HFFc6 (cell line): ENCODE data around the gene MYO5A. TPM values are rescaled to one million over a fixed set of nuclear protein-coding genes. Genes with fewer than 3 reads are reported as not detected.

Source experiments
- DNase-seq: peaks from one replicate; pipeline ENCODE4 v3.0.0-alpha.2; 2018
- H3K27ac Mint-ChIP-seq: 2 replicates; pipeline ENCODE4 v1.8.0; 2020; ENCODE audit warnings: mild to moderate bottlenecking, mixed read lengths
- H3K27me3 Mint-ChIP-seq: 2 replicates; pipeline ENCODE4 v1.8.0; 2021; ENCODE audit warnings: mild to moderate bottlenecking, moderate library complexity, mixed read lengths; ENCODE audit not compliant: insufficient read depth
- H3K36me3 Mint-ChIP-seq: 2 replicates; pipeline ENCODE4 v1.8.0; 2021; ENCODE audit warnings: low read depth, mixed read lengths
- H3K4me1 Mint-ChIP-seq: 2 replicates; pipeline ENCODE4 v1.8.0; 2020; ENCODE audit warnings: low read depth, mixed read lengths
- H3K4me3 Mint-ChIP-seq: 2 replicates; pipeline ENCODE4 v1.8.0; 2020; ENCODE audit warnings: mild to moderate bottlenecking, moderate library complexity, mixed read lengths
- H3K9me3 Mint-ChIP-seq: 2 replicates; pipeline ENCODE4 v1.8.0; 2020; ENCODE audit warnings: mild to moderate bottlenecking, mixed read lengths
- CTCF ChIP-seq: fragments of 200-600 bp; sonication (generic); IDR thresholded peaks from 2 replicates; pipeline ENCODE4 v1.5.0; 2021; ENCODE audit warnings: antibody characterized with exemption, mild to moderate bottlenecking
- total RNA-seq, 6 experiments: library from RNA; stranded (reverse); fragmentation: NEBNext Ultra II Directional; extraction: Animal tissue kit (Norgen Biotek cat#: 25700); gene quantifications; 2 replicates in 1 of 6; 3 replicates in 5 of 6; pipeline ENCODE4 v1.2.3, GENCODE V29; 2021

MYO5A gene
- total RNA-seq, 6 experiments from 2014 or later, result 47.4 to 59.4 (median 54.0) TPM

DNA sequence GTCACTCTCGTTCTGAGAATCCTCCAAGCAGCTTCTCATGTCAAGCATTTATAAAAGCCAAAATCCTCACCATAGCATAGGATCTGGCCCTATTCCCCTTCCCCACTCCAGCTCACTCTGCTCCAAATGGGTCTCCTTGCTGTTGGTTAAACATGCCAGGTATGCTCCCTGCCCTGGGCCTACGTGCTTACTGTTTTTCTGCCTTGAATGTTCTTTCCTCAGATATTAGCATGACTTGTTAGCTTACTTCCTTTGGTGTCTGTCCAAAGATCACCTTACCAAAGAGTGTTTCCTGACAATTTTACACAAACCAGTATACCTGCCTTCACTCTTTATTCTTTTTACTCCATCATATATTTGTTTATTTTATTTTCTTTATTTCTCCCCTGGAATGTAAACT, 200.0 kb downstream of the MYO5A start:
- no peak for TF ChIP-seq CTCF
- Mint-ChIP-seq H3K4me1 (peaks cover 38% of the 10 kb centered on the region), H3K36me3 (peaks cover 4% of the 10 kb centered on the region; the same call in 1 of the 2 replicates), H3K27ac (no peak overlapping the region), H3K27me3 (no peaks in the 10 kb centered on the region; the same call in 1 of the 2 replicates), H3K9me3 (no peaks in the 10 kb centered on the region), H3K4me3 (no peak overlapping the region)
- no peak for DNase-seq

GRCh38 chr15:52326756-52327155, 201.9 kb downstream of the MYO5A start:
- Mint-ChIP-seq H3K4me1 (peaks cover 23% of the 10 kb centered on the region), H3K4me3 (no peak overlapping the region), H3K36me3 (0 out of 2 replicates have a peak, but pooled peaks cover 6% of the 10 kb centered on the region), H3K27ac (peak overlapping the region; percentile 22), H3K9me3 (no peaks in the 10 kb centered on the region), H3K27me3 (no peaks in the 10 kb centered on the region; the same call in 1 of the 2 replicates)
- no peak for TF ChIP-seq CTCF
- peak; percentile 53 for DNase-seq

- Mint-ChIP-seq H3K27ac (no peak overlapping the region; the same call in 1 of the 2 replicates), H3K4me1 (peaks cover 14% of the 10 kb centered on the region), H3K9me3 (no peaks in the 10 kb centered on the region), H3K4me3 (no peak overlapping the region), H3K36me3 (peaks cover 11% of the 10 kb centered on the region), H3K27me3 (no peaks in the 10 kb centered on the region; the same call in 1 of the 2 replicates)
- DNase-seq, result no peak
- no peak for TF ChIP-seq CTCF
These were observed 204.6 kb downstream of the MYO5A start for GRCh38 chr15:52324109-52324508.

DNA sequence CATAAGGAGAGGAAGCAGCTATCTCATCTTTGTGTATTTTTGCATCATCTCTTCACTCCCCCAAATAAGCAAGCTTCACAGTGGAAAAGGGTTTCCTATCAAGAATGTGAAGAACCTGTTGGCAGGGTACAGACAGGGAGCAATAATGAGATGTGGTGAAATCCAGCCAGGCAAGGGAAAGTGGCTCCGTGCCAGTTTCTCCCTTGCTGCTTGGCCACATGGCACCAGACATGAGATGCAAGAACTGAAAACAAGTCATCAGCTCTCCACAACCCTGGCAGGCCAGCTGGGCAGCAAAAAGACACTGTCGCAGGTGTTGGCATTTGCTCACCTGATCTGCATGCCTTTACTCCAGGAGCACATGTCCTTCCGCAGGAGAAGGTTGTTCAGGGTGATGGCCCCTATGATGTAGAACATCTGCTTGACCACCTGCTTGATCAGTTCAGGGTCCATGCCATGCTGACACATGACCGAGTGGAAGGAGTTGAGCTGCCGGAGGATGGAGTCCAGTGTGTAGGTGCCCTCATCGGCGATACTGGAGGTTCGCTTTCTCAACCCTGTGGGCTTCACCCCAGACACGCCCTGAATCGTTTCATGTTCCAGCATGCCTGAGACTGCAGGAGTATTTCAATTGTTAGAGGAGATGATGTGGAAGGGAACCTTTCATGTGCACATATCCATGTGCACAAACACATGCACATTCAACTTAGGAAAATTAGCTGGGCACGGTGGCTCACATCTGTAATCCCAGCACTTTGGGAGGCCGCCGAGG, 209.8 kb downstream of the MYO5A start:
- DNase-seq, result no peak
- Mint-ChIP-seq H3K27me3 (no peaks in the 10 kb centered on the region; the same call in 1 of the 2 replicates), H3K9me3 (no peaks in the 10 kb centered on the region), H3K4me3 (no peak overlapping the region), H3K36me3 (peaks cover 32% of the 10 kb centered on the region), H3K4me1 (no peaks in the 10 kb centered on the region), H3K27ac (no peak overlapping the region)
- TF ChIP-seq CTCF, result no peak

- no peak overlapping the region for H3K27ac Mint-ChIP-seq
- H3K4me3 Mint-ChIP-seq, result no peak overlapping the region
- H3K4me1 Mint-ChIP-seq, result no peaks in the 10 kb centered on the region
These were observed 211.0 kb downstream of the MYO5A start for GRCh38 chr15:52317688-52318087.

More at GRCh38 chr15:52317688-52318087, 211.0 kb downstream of the MYO5A start:
- no peak for DNase-seq
- no peaks in the 10 kb centered on the region; the same call in 1 of the 2 replicates for H3K27me3 Mint-ChIP-seq
- H3K36me3 Mint-ChIP-seq, result peaks cover 26% of the 10 kb centered on the region
- no peaks in the 10 kb centered on the region for H3K9me3 Mint-ChIP-seq
- no peak for TF ChIP-seq CTCF
